ENCODE results near the gene ENKUR.
A peak's percentile ranks its signal among the peaks of the same experiment; 100 is the strongest.
"Not testable (repeated sequence)": the region's sequence is repeated elsewhere in the genome, so short reads cannot be mapped to it uniquely, and the experiment has no call there.

The ENKUR gene

GRCh38 chr10:24973163-24973562 is 42.8 kb downstream of the ENKUR start:
- DNase-seq (ENCODE audit: low spot score) = no peak

DNA sequence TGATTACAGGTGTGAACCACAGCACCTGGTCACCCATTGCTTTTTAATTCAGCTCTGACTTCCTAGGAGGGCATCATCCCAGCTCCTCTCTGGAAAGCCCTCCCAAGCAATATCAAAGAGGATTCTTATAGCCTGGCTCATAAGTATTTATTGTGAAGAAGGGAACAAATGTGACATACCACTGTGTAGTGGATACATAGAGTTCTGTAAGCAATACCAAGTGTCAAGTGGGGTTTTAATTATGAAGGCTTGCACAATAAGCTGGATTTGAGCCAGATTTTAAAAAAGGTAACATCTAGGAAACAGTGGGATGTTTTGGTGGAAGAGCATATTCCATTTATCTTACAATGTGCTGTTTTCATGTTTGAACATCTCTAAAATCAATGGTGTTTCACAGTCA is 44.6 kb downstream of the ENKUR start:
- no peak for DNase-seq (ENCODE audit: low spot score)

GRCh38 chr10:24969841-24970281 is 46.1 kb downstream of the ENKUR start:
- DNase-seq (ENCODE audit: low spot score) = no peak

DNA sequence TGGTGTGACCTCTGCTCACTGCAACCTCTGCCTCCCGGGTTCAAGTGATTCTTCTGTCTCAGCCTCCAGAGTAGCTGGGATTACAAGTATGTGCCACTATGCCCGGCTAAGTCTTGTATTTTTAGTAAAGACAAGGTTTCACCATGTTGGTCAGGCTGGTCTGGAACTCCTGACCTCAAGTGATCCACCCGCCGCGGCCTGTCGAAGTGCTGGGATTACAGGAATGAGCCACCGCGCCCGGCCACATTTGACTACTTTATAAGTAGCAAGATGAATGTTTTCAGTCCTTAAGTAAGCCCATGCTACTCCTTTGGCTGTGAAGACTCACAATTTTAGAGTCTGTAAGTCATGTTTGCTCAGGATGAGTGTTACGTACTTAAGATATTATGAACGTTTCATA is 47.0 kb downstream of the ENKUR start:
- DNase-seq (ENCODE audit: low spot score) = not testable (repeated sequence)

GRCh38 chr10:24968349-24968748 is 47.6 kb downstream of the ENKUR start:
- no peak for DNase-seq (ENCODE audit: low spot score)

DNA sequence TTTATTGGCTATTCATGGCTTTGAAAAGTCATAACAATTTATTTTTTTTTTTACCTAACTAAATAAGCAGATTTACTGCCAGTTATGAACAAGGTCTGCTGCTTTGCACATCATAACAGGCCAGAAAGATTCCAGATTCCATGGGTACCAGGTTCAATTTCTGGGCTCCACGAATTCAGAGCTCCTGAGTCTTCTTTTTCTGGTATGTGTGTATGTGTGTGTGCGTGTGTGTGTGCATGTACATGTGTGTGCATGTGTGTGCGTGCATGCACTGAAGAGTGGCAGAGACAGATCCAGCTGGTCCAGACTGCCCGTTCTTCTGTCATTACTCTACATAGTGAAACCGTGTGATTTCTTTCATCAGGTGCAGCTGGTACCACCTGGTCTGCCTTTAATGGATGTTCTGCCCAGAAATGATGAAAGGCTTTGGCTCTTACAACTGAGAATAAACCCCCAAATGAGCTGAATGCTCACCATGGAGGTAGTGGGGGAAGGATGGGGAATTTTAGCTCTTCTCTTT is 48.9 kb downstream of the ENKUR start:
- DNase-seq (ENCODE audit: low spot score) = no peak

DNA sequence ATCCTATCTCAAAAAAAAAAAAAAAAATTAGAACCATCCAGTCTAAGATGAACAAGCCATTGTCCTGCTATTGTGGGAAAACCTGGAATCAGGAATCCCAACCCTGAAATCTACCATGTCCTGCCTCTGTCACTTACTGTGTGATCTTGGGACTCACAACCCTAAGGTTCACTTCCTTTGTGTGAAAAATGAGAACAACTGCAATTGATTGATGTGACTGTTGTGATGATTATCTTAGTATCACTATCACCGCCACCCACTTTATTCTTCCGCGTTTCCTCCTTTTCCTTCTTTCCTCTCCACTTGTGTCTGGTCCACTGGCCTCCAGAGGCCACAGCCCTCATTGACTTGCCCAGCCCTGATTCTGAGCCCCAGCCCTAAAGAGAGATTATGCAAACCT is 50.9 kb downstream of the ENKUR start:
- DNase-seq (ENCODE audit: low spot score) = no peak

- DNase-seq (ENCODE audit: low spot score) = no peak
Observed at GRCh38 chr10:24963521-24964041, 52.4 kb downstream of the ENKUR start.

DNA sequence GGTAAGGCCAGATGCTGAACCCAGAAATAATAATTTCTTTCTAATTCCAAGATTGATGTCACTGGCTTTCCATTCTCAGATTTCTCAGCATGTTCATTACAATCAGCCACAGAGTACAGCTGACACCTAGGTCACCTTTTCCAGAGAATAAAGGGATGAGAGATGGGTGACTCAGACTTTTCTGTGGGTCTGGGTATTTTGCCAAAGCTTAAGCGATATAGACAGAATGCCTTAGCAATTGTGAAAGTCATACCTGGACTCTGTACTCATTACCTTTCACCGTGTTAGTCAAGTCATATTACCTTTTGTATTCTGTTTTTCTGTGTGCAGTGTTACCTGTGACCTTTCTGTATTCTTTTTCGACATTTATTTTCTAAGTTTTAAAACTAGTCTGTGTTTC is 53.0 kb downstream of the ENKUR start:
- no peak for DNase-seq (ENCODE audit: low spot score)

DNA sequence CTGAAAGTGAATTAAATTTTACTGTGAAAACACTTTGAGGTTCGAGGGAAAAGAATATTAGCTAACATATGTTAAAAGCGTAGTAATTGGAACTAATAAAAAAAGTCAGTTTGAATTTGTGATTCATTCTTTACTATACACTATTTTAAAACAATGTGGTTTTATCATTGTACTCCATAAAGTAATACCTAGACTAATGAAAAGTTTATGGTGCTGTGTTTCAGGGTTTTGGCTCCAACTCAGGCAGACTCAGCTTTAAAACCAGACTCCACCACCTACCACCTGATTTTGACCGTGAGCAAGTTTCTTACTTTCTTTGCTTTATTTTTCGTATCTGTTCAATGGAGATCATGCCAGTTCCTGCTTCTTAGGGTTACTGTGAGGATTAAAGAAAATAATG is 54.4 kb downstream of the ENKUR start:
- no peak for DNase-seq (ENCODE audit: low spot score)

- no peak for DNase-seq (ENCODE audit: low spot score)
Observed at GRCh38 chr10:24959382-24959730, 56.6 kb downstream of the ENKUR start.

DNA sequence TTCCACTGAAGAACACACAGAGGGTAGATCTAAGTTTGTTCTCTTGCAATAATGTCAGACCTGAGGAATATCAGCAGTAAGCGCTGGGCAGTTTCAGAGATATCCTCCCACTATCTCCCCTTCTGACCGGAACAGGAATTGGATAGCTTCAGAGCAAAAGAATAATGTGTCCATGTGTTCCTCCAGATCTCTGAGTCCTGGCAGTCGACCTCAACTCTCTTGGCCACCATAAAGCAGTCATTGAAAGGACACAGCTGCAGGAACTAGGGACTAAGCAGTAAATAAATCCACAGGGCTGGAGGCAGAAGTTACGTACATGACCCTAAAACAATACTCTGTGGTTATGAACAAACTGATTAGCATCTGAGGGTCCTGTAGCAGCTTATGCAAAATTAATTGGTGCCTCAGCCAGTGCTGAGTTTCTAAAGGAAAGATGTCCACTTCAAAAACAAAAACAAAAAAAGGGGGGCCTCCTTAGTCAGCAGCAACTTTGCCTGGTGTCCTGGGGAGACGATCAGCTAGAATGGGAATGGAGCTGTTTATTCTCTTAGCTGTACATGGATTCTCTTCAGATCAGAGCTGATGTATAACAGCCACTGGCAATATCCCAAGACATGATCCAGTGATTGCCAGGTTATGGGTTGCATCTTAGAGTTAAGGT is 57.1 kb downstream of the ENKUR start:
- no peak for DNase-seq (ENCODE audit: low spot score)

DNA sequence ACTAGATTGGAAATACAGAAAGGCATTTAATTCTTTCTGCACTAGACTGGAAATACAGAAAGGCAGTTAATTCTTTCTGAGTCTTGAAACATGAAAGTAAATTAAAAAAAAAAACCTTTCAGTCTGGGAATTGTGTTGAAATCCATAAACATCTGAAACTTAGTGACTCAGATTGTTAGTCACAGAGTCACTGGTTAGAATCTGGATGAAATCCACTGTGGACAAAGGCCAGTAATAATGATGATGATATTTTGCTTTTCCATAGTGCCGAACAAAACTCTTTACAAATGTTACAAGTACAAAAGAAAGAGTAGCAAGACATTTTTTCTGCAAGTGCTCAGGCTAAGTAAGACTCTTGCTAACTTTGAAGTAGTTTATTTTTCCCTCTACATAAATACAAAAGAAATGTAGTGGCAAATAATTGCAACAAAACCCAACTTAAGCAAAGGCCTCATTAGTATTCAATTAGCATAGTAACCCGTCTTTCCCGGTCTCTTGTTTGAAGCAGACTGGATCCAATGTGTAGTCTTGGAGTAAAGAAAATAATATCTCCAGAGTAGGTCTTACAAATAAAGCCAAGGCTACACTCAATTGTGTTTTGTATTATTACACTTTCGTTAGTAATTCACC is 57.8 kb downstream of the ENKUR start:
- DNase-seq (ENCODE audit: low spot score) = no peak

DNA sequence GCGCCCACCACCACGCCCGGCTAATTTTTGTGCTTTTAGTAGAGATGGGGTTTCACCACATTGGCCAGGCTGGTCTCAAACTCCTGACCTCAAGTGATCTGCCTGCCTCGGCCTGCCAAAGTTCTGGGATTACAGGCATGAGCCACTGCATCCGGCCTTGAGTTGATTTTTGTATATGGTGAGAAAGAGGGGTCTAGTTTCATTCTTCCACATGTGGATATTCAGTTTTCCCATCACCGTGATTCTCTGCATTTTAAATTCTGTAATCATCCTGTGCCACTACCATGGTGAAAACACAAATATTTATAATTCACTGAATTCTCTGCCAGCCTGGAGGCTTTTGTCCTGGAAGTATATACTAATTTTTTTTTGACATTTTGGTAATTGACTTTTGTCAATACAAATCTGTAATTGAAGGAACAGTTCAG is 58.3 kb downstream of the ENKUR start:
- DNase-seq (ENCODE audit: low spot score) = not testable (repeated sequence)

- no peak for DNase-seq (ENCODE audit: low spot score)
Observed at GRCh38 chr10:24953675-24954074, 62.3 kb downstream of the ENKUR start.

GRCh38 chr10:24952707-24953645 is 63.0 kb downstream of the ENKUR start:
- DNase-seq (ENCODE audit: low spot score) = peak; percentile 46

DNA sequence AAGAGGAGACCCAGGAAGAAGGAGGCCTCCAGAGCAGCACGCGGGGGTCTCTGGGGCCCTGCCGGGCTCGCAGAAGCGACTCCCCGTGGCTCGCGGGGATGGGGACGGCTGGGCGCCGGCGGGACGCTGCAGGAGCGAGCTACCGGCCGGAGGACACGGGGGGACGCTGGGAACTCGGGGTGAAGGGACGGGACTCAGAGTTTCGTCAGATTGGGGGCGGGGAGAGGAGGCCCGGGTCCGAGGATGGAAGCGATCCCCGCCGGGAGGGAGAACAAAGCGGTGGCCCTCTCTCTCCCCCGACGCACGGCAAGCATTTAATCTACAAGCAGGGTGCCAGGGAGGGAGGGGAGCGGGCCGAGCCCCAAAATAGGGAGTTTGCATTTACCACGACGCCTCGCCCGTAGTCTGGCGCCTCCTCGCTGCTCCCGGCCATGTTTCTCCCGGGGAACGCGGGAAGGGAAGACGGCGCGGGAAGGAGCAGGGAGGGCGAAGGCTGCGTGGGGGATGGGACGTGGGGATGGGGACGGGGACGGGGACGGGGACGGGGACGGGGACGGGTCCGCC is 63.7 kb downstream of the ENKUR start, which contains the start of gene PRTFDC1:
Gene PRTFDC1 (minus strand): TSS at position 464 of the 564 bp plus-strand sequence. CDS start 31 bp downstream, at position 433.
- DNase-seq (ENCODE audit: low spot score) = peak; percentile 5

DNA sequence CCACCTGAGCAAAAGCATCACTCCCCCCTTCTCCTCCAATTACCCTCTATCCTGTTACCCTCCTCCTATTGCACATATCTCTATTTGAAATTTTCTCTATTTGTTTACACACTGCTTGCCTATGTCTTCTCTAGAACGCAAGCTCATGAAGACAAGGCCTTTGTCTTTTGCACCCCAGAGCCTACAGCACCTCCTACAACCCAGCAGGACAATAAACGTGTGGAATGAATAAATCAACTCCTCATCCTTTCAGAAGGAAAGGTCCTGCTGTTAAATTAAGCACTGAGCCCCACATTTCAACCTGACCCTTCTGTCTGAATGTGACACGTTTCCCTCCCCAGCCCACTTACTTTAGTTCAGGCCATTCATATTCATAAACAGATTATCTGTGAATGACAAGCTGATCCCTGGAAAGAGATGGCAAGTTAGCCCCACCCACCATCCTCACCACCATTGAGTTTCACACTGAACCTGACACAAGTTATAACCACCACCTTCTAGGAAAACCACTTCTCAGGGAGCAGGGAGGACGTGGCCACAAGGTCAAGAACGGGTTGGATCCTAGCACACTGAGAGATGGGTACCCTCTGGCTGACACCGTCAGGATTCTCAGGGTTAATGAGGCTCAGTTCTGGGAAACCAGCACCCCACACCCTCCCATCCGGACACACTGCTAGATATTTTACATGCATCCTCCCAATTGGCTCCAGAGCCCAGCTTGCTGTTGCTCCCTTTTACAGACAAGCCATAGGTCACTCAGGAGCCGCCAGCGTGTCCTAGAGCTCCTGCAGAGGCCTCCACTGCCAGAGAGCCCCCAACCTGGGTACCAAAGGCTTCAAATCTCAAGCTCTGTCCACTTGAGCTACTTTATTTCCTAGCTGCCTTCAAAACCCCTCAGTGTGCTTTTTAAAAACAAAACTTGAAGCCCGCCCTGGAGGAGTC is 64.5 kb downstream of the ENKUR start:
- DNase-seq (ENCODE audit: low spot score) = peak; percentile 3

GRCh38 chr10:24950439-24950838 is 65.5 kb downstream of the ENKUR start:
- DNase-seq (ENCODE audit: low spot score) = no peak

DNA sequence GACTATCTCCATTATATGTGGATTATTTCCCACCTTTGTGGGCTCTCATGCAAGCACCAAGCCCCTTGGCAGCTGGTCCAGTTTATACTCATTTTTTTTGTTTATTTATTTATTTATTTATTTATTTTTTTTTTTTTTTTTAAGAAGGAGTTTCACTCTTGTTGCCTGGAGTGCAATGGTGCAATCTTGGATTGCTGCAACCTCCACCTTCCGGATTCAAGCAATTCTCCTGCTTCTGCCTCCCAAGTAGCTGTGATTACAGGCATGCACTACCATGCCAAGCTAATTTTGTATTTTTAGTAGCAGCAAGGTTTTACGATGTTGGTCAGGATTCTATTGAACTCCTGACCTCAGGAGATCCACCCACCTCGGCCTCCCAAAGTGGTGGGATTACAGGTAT is 66.3 kb downstream of the ENKUR start:
- no peak for DNase-seq (ENCODE audit: low spot score)

Measured in CD4-positive, alpha-beta T cell treated with Interleukin-6 at 100 ng/mL for 8 hours (primary cell).